ENCODE data around the gene TCEA3.

DNA sequence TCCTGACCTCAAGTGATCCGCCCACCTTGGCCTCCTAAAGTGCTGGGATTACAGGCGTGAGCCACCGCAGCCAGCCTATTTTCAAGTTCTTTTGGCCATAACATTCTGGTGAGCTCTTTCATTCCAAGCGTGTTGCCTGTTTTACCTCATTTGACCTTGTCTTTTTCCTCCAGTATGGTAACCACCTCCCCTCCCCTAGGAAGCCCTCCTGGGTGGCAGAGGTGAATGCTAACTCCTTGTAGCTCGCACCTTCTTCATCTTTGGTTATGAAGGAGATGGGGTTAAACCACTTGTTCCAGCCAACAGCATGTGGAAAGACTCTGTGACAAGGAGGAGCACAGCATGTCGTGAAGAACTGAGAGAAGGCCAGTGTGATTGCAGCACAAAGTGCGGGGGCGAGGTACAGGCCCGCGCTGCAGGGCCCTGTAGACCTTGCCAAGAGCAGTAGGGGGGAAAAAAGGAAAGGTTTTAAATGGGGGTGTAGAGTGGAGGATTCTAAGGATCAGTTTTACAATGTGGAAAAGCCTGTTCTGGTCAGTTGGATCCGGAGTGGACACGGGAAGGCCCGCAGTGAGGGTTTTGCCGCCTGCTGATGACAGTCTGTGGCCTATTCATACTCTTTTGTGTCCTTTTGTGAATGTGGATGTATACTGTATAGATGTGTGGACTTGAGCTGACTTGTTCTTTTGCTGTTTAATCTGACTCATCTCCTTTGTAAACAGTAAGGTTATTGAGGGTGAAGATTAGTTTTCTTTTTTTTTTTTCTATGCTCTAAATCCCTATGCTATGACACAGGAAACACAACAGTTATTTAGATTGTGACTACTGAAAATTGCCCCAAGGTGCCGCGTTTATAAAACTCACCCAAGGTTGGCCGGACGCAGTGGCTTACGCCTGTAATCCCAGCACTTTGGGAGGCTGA, 47.4 kb downstream of the TCEA3 start:
- TF ChIP-seq POLR2AphosphoS5 (IDR thresholded peaks at IDR 0.05; ENCODE audit: borderline replicate concordance, low read depth, low read length) (no peak), EZH2 (IDR thresholded peaks at IDR 0.05) (no peak), FOXP2 (optimal IDR thresholded peaks at IDR 0.05; ENCODE audit: control extremely low read depth, extremely low read length, insufficient read depth) (no peak)

Measured in SK-N-MC (cell line).